A549 (cell line): ENCODE results near the gene TSPEAR.

Experiments
- BHLHE40 ChIP-seq: IDR thresholded peaks from 2 replicates; pipeline ENCODE4 v1.6.1; 2012; ENCODE audit warnings: low read depth, low read length, inconsistent platforms
- CEBPB ChIP-seq, 2 experiments: fragments of >200 bp in 1 of 2; sonication (Bioruptor Twin) in 1 of 2; formaldehyde crosslinking in 1 of 2; IDR thresholded peaks; 2 replicates each; pipeline ENCODE4 v1.6.1; 2012 to 2016
- CTCF ChIP-seq: fragments of >200 bp; sonication (Bioruptor Twin); formaldehyde crosslinking; IDR thresholded peaks from 3 replicates; pipeline ENCODE4 v1.5.1; 2016
- EHMT2 ChIP-seq: fragments of 200-600 bp; sonication (generic); IDR thresholded peaks from 2 replicates; pipeline ENCODE4 v1.6.1; 2016; ENCODE audit warnings: antibody characterized with exemption, low read depth, mild to moderate bottlenecking, moderate library complexity
- EP300 ChIP-seq, 2 experiments: fragments of >200 bp; sonication (Bioruptor Twin); formaldehyde crosslinking; IDR thresholded peaks; 2 replicates in 1 of 2; 3 replicates in 1 of 2; pipeline ENCODE4 v1.6.1; 2016 to 2017
- HOXA7 ChIP-seq: fragments of 250-450 bp; sonication (Bioruptor Pico); IDR thresholded peaks from 2 replicates; pipeline ENCODE4 v1.5.0; 2020; ENCODE audit warnings: mild to moderate bottlenecking, moderate library complexity
- HOXB13 ChIP-seq: fragments of 250-450 bp; sonication (Bioruptor Pico); IDR thresholded peaks from 2 replicates; pipeline ENCODE4 v1.5.0; 2020; ENCODE audit warnings: low read depth, mild to moderate bottlenecking, moderate library complexity
- MAFK ChIP-seq: fragments of 450-650 bp; IDR thresholded peaks from 2 replicates; pipeline ENCODE4 v1.6.1; 2014; ENCODE audit not compliant: partially characterized antibody
- POLR2A ChIP-seq: IDR thresholded peaks from 2 replicates; pipeline ENCODE4 v1.6.1; 2012; ENCODE audit warnings: mild to moderate bottlenecking, low read length
- ZC3H11A ChIP-seq: fragments of 450-650 bp; IDR thresholded peaks from 2 replicates; pipeline ENCODE4 v1.6.1; 2014; ENCODE audit warnings: antibody characterized with exemption, mild to moderate bottlenecking
- ZNF302 ChIP-seq: fragments of 250-450 bp; sonication (Bioruptor Pico); IDR thresholded peaks from 2 replicates; pipeline ENCODE4 v1.9.0; 2021; ENCODE audit warnings: inconsistent platforms, mild to moderate bottlenecking, moderate library complexity

DNA sequence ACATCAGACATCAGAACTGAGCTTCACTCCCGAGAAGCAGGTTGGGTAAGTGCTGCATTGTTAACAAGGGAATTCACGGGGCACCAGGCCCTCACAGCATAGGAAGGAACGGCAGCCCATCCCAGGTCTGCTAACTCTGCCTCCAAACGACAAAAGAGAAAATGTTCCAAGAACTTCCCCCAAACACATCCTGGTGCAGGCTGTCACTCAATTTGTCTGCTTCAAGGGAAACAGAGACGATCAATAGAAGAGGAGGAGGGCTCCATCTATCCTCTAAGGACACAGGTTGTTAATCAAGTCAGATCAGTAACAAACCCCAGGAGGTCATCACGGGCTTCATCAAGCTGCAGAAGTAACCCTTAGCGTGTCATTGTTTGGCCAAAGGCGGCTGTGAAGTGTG is 3.5 kb upstream of the TSPEAR start:
- TF ChIP-seq ZNF302 (CRISPR knock-in tag) (no peak), POLR2A (no peak), CTCF (no peak), BHLHE40 (no peak), EP300 (IDR thresholded peaks at IDR 0.05) (no peak), HOXB13 (CRISPR knock-in tag) (no peak), CEBPB (IDR thresholded peaks at IDR 0.05) (no peak), HOXA7 (CRISPR knock-in tag) (no peak), ZC3H11A (no peak), EHMT2 (no peak), MAFK (no peak)
